Fibroblast of skin of right biceps (primary cell): ENCODE measurements around the gene GSTM4.

Experiments used
- DNase-seq: peaks from one replicate; pipeline ENCODE4 v3.0.0-alpha.2; 2013

Gene GSTM4

DNA sequence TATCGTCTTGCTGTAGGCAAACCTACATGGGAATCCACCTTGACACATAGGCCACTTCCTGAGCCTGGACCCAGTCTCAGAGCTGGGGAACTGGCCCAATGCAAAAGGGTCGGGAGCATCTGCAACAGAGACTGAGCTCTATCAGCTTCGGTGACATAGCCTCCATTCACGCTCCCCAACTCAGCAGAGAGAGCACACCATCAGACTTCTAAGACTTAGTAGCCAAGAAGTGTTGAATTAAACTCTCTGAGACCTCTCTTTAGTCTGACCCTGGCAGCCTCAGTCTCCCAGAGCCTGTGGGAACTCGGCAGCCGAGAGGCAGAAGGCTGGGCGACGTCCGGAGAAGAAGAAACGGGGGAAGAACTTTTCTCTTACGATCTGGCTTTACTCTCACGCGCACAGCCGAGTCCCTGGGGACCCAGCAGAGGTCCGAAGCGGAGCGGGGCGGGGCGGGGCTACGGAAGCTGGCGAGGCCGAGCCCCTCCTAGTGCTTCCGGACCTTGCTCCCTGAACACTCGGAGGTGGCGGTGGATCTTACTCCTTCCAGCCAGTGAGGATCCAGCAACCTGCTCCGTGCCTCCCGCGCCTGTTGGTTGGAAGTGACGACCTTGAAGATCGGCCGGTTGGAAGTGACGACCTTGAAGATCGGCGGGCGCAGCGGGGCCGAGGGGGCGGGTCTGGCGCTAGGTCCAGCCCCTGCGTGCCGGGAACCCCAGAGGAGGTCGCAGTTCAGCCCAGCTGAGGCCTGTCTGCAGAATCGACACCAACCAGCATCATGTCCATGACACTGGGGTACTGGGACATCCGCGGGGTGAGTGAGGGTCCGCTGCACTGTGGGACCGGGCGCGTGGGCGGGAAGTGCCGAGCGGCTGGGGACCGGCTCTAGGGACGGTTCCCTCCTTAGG is at the start of gene GSTM4:
Gene GSTM4 (plus strand): TSS at position 485 of the 905 bp plus-strand sequence. CDS start 291 bp downstream, at position 776.
- peak; percentile 77 for DNase-seq

DNA sequence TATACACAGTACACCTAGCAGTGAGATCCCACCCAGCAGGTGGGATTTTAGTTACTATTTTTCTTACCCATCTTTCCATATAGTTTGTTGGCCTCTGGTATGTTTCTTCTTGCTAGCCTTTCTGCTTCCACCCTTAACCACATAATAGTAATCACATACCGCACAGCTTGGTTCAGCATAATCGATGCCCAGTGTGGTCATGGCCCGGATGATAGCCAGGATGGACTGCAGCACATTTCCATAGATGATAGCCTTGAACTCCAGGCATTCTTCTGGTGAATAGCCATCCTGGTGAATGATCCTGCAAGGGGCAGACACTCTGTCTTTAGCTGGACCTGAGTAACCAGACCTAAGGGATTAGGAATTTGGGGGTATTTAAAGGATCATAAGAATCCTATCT is 46.0 kb upstream of the GSTM4 start:
- no peak for DNase-seq

DNA sequence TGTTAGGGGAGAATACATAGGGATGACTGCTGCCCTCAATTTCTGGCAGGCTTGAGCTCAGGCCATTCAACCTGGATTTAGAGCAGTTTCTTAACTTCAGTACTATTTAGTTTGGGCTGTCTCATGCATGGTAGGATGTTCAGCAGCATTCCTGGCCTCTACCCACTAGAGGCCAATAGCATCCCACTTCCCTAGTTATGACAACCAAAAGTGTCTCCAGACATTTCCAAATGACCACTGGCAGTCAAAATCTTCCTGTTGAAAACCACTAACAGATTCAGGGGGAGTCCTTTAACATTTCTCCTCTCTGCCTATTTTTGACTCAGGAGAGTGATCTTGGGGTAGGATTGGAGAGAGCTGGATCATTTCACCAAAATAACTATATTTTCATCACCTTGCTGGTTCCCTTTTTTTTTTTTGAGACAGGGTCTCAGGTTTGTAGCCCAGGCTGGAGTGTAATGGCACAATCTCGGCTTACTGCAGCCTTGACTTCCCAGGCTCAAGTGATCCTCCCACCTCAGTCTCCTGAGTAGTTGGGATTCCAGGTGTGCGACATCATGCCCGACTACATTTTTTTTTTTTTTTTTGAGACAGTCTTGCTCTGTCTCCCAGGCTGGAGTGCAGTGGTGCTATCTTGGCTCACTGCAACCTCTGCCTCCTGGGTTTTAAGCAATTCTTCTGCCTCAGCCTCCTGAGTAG is 45.1 kb upstream of the GSTM4 start:
- DNase-seq: peak; percentile 68

DNA sequence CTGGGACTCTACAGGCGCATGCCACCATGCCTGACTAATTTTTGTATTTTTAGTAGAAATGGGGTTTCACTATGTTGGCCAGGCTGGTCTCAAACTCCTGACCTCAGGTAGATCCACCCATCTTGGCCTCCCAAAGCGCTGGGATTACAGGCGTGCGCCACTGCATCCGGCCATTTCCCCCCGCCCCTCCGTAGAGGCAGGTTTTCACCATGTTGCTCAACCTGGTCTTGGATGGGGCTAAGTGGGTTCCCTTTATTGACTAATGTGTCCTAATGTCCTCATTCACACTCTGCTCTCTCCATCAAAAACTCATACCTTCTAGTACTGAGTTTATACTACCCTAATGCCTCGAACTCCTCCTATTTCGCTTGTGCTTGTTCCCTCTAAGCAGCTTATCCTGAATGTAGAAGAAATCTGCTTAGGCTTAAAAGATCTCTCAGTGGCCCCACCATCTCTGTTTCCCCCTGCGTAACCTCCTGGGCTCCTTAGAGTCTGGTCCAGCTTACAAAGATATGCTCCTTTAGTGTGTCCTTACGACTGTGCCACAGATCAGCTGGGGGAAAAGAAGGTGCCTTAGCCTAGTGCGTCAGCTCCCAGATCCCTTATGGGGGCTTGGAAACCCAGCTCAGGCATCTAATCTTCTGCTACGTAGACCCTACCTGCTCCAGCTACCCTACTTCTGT is 44.5 kb upstream of the GSTM4 start:
- DNase-seq: no peak

DNA sequence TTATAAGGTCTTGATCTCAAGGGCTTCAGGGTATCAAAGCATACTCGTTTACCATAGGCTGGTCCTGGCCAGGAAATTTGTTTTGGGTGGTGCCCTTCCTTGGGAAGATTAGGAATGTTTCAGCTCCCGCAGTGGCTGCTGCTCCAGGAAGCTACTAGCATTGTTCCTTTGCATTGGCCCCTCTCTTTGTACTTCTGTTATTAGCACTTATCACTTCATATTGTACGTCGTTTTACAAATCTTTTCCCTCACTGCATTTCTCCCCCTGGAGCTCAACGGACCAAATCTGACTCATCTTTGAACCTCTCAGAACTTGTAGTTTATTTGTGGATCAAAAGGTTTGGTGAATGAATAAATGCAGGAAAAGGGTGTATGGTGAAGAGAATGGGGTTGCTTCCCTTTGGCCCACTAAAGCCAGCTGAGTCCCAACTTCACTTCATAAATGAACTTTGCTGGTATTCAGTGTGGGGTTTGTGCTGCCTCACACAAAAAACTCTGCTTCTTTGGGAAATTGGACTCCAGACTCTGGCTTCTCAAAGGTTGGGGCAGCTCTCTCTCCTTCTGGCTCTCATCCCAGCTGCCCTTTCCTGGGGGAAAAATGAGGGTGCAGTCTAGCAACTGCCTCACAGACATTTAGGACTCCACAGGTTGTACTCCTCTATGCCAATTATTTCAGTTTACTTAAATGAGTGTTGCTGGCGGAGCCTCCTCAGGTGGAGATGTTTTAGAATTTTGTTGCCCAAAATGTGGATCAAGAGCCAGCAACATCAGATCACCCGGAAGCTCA is 42.3 kb upstream of the GSTM4 start:
- peak; percentile 54 for DNase-seq

DNA sequence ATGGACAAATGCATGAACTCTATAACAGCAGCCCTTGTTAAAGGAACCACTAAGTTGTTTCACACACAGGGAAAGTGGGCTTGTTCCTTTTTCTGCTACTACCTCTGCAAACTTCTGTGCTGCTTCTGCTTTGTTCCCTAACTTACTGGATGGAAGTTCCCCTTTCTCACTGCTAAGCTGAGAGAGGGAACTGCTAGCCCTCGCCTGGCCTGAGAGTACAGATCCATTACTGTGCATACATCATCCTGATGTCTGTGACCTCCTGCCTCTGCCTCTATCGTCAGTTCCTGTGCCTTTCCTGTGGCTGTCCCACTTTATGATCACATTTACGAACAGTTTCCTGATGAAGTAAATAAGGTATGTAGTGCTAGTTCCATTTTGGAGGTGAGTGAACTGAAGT is 40.0 kb upstream of the GSTM4 start:
- DNase-seq: no peak

DNA sequence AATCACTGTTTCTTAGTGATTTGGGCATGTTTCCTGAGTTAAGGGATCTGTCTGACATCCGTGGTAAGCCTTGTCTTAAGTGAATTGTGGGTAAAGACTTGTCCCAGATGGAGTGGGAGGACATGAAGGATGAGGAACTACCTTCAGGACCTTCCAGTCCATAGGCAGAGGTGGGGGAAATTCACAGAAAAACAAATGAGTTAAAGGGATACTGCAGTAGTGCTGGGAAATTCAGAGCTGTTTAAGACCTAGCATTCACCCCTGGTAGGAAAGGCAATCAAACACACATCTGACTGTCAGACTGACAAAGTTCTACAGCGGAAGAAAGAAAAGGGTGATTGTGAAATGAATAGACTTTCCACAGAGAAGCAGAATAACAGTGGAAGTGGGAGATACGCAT is 39.5 kb upstream of the GSTM4 start:
- no peak for DNase-seq

DNA sequence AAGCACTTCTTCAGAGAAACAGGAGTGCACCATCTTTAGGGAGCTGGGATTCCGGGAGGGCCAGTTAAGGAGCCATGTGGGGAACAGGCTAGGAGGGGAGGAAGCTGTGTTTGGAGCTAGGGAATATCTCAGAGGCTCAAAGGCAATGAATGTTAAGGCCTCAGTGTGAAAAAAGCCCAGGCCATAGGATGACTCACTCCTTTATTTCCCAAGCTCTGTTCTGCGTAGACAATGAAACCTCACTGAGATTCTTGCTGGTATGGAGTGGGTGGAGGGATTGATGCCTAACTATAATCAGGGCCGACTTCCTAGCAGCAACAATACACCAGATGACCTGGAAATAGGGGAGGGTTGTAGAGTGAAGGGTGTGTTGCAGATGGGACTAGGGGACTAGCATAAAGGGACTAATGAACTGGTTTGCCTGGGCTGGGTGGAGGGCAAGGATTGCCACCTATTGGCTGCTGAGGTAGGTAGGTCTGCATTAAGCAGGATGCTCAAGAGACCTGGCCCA is 38.6 kb upstream of the GSTM4 start:
- DNase-seq: peak; percentile 90

DNA sequence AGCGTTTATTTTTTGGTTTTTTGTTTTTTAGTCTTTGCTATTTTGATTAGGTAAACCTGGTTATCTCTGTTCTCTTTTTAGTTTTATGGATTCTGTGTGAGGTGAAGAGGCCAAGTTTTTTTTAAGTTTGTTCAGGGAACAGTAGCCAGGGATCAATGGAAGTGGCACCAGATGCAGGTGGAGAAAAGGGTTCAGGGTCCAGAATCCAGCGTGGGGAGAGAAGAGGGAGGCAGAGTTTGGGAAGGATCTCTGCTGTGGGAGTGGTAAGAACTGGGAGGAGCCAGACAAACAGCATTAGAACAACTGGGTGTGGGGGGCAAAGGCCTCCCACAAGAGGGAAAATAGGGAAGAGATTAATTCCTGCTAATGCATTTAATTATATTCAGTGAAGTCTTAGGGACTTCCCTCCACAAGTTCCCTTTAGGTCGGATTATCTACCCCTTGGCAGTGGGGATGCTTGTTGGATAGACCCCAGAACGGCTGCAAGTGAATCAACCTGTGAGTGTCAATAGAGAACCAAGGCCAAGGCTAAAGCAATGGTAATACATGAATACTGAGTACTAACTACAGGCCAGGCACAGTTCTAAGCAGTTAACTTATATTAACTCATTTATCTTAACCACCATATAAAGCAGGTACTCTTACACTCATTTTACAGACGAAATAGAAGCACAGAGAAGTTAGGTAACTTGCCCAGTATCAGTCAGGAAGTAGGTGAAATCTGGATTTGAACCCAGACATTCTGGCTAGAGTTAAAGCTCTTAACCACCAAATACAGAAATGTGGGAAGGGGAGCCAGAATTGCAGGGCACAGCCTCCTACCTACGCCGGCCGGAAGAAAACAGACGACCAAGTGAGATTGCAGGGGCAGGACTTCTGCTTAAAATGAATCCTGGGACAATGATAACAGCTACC is 37.0 kb upstream of the GSTM4 start:
- no peak for DNase-seq

DNA sequence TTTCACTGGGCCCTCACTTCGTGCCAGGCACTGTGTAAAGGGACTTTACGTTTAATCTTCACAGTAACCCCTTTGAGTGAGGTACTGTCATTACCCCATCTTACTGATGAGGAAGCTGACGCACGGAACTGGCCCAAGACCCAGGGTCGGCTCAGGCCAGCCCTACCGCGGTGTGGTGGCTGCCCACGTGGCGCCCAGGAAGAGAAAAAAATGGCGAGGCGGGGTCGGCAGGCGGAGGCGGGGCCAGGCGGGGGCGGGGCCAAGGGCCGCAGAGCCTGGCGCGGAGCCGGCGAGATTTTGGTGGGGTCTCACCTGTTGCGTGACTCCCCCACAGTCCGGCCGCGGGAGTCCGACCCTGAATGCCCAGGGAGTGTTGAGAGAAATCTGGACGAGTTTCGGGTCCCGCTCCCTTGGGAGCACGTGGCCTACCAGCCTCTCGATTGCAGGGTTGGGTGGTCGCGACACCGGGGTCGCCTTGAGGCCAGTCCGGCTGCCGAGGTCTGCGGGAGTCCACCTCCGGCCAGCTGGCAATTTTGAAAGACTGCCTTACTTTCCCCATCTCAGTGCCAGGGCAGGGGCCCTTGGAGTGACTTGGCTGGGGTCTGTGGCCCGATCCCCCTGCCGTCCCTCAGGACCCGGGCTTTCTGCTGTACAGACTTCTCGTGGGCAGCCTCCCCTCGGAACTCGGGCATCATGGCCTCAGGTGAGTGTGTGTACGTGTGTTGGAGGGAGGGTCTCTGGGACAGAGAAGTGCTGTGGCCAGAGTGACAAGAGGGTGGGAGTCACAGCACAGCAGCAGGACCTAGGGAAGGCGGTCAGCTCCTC is 36.1 kb upstream of the GSTM4 start, which contains the start of the genes AMPD2 and GNAT2:
Gene AMPD2 (plus strand): TSS at position 262 of the 825 bp plus-strand sequence. CDS start 1,339 bp downstream, outside the sequence.
Gene GNAT2 (minus strand): TSS at position 41 of the 825 bp plus-strand sequence. CDS start 6,746 bp downstream, outside the sequence.
- DNase-seq: peak; percentile 87

DNA sequence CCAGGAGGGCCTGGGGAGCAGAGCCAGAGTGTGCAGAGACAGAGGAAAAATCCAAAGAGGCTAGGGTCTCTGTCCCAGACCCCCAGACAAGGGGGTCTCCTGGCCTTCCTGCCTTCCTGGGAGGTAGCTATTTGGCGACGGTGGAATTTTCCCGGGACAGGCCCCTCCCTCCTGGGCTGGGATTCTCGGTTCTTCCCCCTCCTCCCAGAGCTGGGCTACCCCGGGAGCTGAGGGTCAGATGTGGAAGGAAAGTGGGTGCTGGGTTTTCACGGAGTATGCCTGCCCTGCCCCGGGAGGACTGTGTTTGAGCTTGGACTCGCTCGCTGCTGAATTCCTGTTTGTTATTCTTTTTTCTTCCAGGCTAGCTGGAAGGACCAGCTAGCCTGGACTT is 35.5 kb upstream of the GSTM4 start:
- DNase-seq: peak; percentile 78

DNA sequence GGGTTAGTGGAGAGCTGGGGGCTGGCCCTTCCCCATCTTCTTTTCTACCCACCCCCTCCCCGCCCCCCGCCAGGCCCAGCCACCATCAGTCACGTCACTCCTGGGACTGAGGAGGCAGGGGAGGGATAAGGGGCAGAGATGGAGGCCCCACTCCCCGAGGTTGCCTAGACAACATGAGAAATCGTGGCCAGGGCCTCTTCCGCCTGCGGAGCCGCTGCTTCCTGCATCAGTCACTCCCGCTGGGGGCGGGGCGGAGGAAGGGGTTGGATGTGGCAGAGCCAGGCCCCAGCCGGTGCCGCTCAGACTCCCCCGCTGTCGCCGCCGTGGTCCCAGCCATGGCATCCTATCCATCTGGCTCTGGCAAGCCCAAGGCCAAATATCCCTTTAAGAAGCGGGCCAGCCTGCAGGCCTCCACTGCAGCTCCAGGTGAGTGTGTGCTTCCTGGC is 35.0 kb upstream of the GSTM4 start:
- DNase-seq: peak; percentile 97

DNA sequence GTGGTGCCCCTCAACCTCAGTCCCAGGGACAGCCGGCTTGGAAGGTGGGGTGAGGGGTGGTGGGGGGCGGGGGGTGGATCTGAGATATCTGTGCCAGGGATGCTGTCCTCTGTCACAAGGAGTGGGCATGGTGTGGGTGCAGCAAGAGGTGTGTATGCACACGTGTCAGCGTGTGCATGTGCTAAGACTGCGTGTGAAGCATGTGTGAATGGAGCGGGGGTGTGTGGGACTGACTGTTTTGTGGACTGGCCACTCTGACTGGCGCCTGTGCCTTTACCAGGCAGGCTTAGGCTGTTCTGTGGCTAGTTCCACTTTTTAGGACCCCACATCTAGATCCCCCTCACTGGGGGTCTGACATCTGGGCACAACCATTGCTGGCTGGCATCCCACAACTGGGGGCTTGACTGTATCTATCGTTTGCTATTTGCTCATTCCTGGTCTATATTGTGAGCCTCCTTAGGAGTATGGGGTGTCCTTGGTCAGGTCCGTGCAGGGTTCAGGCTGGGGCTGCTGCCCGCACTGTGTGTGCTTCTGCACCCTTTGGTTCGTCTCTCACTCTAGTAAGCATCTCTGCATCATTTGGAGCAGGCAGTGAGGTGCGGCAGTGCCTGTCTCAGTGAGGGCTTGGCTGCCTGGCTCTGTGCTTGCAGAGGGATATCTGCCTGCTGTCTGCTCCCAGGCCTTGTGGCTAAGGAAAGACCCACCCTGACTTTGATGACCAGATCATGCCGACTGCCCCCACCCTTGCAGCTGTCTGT is 34.3 kb upstream of the GSTM4 start:
- DNase-seq: no peak

DNA sequence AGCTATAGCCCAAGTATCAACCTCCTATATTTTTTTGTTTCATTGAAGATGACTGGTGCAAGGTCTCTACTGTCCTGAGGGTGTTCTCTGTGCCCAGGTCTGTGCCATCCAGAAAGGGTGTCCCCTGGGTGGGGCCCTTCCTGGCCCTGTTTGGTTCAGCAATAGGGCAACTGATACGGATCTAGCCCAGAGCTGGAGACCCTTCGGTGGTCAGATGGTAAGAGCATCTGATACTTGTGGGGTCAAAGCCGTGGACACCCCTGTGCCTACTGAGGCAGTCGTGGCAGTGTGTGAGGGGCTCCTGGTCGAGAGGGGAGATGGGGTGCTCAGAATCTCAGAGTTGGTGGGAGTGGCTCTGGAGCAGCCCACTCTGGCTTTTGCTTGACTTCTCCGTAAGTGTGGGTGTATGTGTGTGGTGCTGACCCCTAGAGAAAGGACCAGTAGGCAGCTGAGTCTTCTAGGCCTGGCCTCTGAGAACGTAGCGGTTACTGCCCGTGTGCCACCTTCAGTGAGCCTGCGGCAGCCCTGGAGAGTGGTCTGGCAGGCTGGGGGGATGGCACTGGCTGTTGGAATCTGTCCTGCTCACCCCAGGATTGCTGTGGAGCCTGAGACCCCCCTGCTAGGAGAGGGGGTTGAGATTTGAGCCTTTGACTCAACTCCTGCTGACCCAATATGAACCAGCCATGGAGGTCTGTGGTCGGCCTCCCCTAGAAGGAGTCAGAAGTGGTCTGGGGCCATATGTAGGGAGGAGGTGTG is 33.6 kb upstream of the GSTM4 start:
- no peak for DNase-seq

DNA sequence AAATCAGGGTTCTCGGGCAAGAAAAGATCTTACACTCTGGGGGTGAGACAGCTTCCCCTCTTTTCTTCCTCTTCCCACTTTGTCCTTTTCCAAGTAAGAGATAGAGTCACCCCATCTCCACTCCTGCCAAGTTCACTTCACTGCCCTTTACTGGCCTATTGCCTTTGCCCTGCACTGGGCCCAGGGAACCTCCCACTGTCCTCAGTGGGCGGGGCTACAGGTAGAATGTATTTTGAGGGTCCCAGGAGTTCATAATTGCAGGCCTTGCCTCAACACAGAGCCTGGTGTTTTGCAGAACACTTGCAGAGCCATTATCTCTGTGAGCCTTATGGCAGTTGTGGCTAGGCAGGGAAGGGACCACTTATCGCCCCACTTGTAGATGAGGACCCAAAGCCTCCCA is 33.0 kb upstream of the GSTM4 start:
- DNase-seq: no peak

DNA sequence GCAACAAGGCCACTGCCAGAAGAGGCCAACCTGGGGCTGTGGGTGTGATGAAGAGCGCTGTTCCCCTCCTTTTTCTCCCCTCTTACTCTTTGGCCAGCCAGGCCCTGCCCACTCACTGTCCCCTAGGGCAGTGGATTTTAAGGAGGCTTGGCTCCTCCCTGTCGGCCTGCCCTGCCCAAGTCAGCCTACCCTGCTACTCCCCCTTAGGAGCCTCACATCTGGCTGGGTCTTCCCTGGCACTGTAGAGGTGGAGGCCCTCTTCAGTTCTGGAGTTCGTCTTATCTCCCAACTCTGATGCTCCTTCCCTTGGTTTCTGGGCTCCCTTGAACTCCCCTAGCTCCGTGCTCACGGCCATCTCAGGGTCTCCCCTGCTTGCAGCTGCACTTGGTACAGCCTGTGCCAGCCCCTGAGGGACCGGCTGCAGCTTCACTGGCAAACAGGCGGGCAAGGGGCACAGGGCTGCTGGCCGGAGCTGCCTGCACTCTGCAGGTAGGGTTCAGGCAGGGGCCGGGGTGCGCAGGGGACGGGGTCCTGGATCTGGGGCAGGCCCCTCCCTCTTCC is 32.2 kb upstream of the GSTM4 start:
- DNase-seq: no peak

DNA sequence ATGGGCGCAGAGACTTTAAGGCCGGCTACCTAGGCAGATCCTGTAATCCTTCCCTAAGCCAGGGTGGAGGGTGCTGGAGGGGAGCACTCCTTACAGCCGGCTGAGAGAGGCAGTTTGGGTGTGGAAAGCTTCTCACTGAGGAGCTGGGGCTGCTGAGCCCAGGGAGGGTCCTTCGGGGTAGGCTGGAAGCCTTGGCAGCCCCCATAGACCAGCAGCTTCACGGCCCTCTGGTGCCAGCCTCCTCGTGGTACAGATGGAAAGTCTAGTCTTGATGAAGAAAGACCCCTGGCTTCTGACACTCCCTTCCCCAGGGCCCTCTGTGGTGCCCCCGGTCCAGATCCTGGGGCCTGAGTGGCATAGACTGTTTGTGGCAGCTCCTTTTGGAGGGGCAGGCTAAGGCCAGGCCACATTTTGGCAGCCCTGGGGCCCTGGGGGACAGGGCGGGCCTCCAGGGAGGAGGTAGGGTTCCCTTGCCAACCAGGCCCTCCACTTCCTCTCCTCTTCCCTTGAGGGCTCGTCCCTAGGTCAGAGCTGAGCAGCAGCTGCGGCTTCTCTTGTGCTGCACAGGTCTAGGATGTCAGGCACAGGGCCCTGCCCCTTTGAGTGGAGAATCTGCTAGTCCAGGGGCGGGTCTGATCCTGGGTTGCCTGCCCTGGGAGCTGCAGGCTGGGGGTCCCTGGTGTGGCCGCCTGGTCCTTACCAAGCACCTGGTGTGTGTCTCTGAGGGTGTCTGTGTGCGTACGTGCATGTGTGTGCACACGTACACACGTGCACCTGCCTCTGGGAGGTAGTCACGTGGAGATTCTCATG is 31.5 kb upstream of the GSTM4 start:
- DNase-seq: no peak
